H9 (cell line): ENCODE data around the gene RANGAP1. TPM values are rescaled to one million over a fixed set of nuclear protein-coding genes. Genes with fewer than 3 reads are reported as not detected.
A peak's percentile ranks its signal among the peaks of the same experiment; 100 is the strongest.

Experiments used
- DNase-seq: peaks from one replicate; pipeline ENCODE4 v3.0.0-alpha.2; 2017
- H2AFZ ChIP-seq: one replicate; pipeline ENCODE4 v1.6.1; 2013; ENCODE audit warnings: mild to moderate bottlenecking, low read length, control low read depth, moderate library complexity
- H2AK5ac ChIP-seq: 2 replicates; pipeline ENCODE4 v1.6.1; 2013; ENCODE audit warnings: low read length, control low read depth, mixed read lengths; ENCODE audit not compliant: insufficient read length
- H2BK120ac ChIP-seq: one replicate; pipeline ENCODE4 v1.6.1; 2013; ENCODE audit warnings: low read depth, mild to moderate bottlenecking, low read length, control low read depth, inconsistent platforms; ENCODE audit not compliant: poor library complexity, severe bottlenecking
- H2BK12ac ChIP-seq: 2 replicates; pipeline ENCODE4 v1.6.1; 2013; ENCODE audit warnings: low read length, control low read depth, mixed read lengths, low read depth; ENCODE audit not compliant: insufficient read length
- H2BK15ac ChIP-seq: 2 replicates; pipeline ENCODE4 v1.6.1; 2013; ENCODE audit warnings: low read depth, low read length, control low read depth
- H2BK20ac ChIP-seq: one replicate; pipeline ENCODE4 v1.6.1; 2013; ENCODE audit warnings: low read depth, mild to moderate bottlenecking, low read length, control low read depth, inconsistent platforms; ENCODE audit not compliant: poor library complexity, severe bottlenecking
- H2BK5ac ChIP-seq: 2 replicates; pipeline ENCODE4 v1.6.1; 2013; ENCODE audit warnings: low read length, control low read depth, mixed read lengths; ENCODE audit not compliant: insufficient read length
- H3K14ac ChIP-seq: 2 replicates; pipeline ENCODE4 v1.6.1; 2013; ENCODE audit warnings: low read length, control low read depth; ENCODE audit not compliant: insufficient read depth
- H3K18ac ChIP-seq: 2 replicates; pipeline ENCODE4 v1.6.1; 2013; ENCODE audit warnings: low read depth, mild to moderate bottlenecking, mixed read lengths, low read length, control low read depth; ENCODE audit not compliant: insufficient read length
- H3K23ac ChIP-seq: 2 replicates; pipeline ENCODE4 v1.6.1; 2013; ENCODE audit warnings: low read length, control low read depth, mixed read lengths, low read depth; ENCODE audit not compliant: insufficient read length
- H3K23me2 ChIP-seq: 2 replicates; pipeline ENCODE4 v1.6.1; 2013; ENCODE audit warnings: low read depth, mild to moderate bottlenecking, mixed read lengths, low read length, control low read depth; ENCODE audit not compliant: insufficient read length, poor library complexity, severe bottlenecking
- H3K27ac ChIP-seq: 2 replicates; pipeline ENCODE4 v1.5.1; 2013; ENCODE audit warnings: low read length, control low read depth, mixed read lengths, low read depth; ENCODE audit not compliant: insufficient read length
- H3K27me3 ChIP-seq: 2 replicates; pipeline ENCODE4 v1.6.1; 2013; ENCODE audit warnings: low read length, control low read depth, inconsistent platforms; ENCODE audit not compliant: insufficient read depth
- H3K4ac ChIP-seq: 2 replicates; pipeline ENCODE4 v1.6.1; 2013; ENCODE audit warnings: low read depth, mild to moderate bottlenecking, control low read depth, inconsistent platforms, low read length, moderate library complexity
- H3K4me1 ChIP-seq: 2 replicates; pipeline ENCODE4 v1.6.1; 2013; ENCODE audit warnings: low read length, control low read depth, inconsistent platforms; ENCODE audit not compliant: insufficient read depth
- H3K4me2 ChIP-seq: 2 replicates; pipeline ENCODE4 v1.6.1; 2013; ENCODE audit warnings: low read length, control low read depth, mixed read lengths; ENCODE audit not compliant: insufficient read length, insufficient read depth
- H3K56ac ChIP-seq: 2 replicates; pipeline ENCODE4 v1.6.1; 2013; ENCODE audit warnings: low read depth, mild to moderate bottlenecking, mixed read lengths, low read length, control low read depth; ENCODE audit not compliant: insufficient read length
- H3K79me1 ChIP-seq: 2 replicates; pipeline ENCODE4 v1.6.1; 2013; ENCODE audit warnings: low read depth, mild to moderate bottlenecking, moderate library complexity, low read length, control low read depth, inconsistent platforms; ENCODE audit not compliant: insufficient read depth, poor library complexity, severe bottlenecking
- H3K79me2 ChIP-seq: 2 replicates; pipeline ENCODE4 v1.6.1; 2013; ENCODE audit warnings: low read length, control low read depth, inconsistent platforms; ENCODE audit not compliant: insufficient read depth
- H3K9ac ChIP-seq: 2 replicates; pipeline ENCODE4 v1.6.1; 2013; ENCODE audit warnings: low read length, control low read depth, mixed read lengths; ENCODE audit not compliant: insufficient read length; ENCODE audit errors: extremely low read depth
- H3K9me3 ChIP-seq: one replicate; pipeline ENCODE4 v1.6.1; 2013; ENCODE audit warnings: low read depth, low read length, inconsistent platforms; ENCODE audit not compliant: control insufficient read depth
- H3T11ph ChIP-seq: one replicate; pipeline ENCODE4 v1.6.1; 2013; ENCODE audit warnings: mild to moderate bottlenecking, low read length, control low read depth, inconsistent platforms
- H4K20me1 ChIP-seq: one replicate; pipeline ENCODE4 v1.6.1; 2013; ENCODE audit not compliant: control insufficient read depth, insufficient read length, insufficient read depth
- H4K5ac ChIP-seq: 2 replicates; pipeline ENCODE4 v1.6.1; 2013; ENCODE audit warnings: low read depth, mild to moderate bottlenecking, mixed read lengths, low read length, control low read depth; ENCODE audit not compliant: insufficient read length
- H4K8ac ChIP-seq: replicated peaks from 2 replicates; pipeline ENCODE4 v1.6.1; 2013; ENCODE audit warnings: low read length, control low read depth, mixed read lengths, low read depth; ENCODE audit not compliant: insufficient read length
- H4K91ac ChIP-seq: 2 replicates; pipeline ENCODE4 v1.6.1; 2013; ENCODE audit warnings: low read depth, mild to moderate bottlenecking, moderate library complexity, mixed read lengths, low read length, control low read depth; ENCODE audit not compliant: insufficient read length
- H3K27ac Mint-ChIP-seq, 3 experiments: 2 replicates in 2 of 3; 3 replicates in 1 of 3; pipeline ENCODE4 v1.8.0; 2020 to 2021; ENCODE audit warnings: mixed read lengths in 3 of 3, mild to moderate bottlenecking in 1 of 3, moderate library complexity in 1 of 3
- H3K27me3 Mint-ChIP-seq: 2 replicates; pipeline ENCODE4 v1.8.0; 2021; ENCODE audit warnings: low read depth, mild to moderate bottlenecking, moderate library complexity, mixed read lengths
- H3K36me3 Mint-ChIP-seq, 3 experiments: 2 replicates in 2 of 3; 3 replicates in 1 of 3; pipeline ENCODE4 v1.8.0; 2020 to 2021; ENCODE audit warnings: low read depth in 3 of 3, mixed read lengths in 3 of 3; ENCODE audit not compliant: insufficient read depth in 1 of 3
- H3K4me1 Mint-ChIP-seq, 2 experiments: 2 replicates each; pipeline ENCODE4 v1.8.0; 2020; ENCODE audit warnings: mixed read lengths in 2 of 2
- H3K4me3 Mint-ChIP-seq, 2 experiments: 2 replicates in 1 of 2; 3 replicates in 1 of 2; pipeline ENCODE4 v1.8.0; 2020 to 2021; ENCODE audit warnings: mild to moderate bottlenecking in 2 of 2, mixed read lengths in 2 of 2, moderate library complexity in 1 of 2
- H3K9me3 Mint-ChIP-seq, 2 experiments: 2 replicates in 1 of 2; 3 replicates in 1 of 2; pipeline ENCODE4 v1.8.0; 2020; ENCODE audit warnings: mild to moderate bottlenecking in 2 of 2, mixed read lengths in 2 of 2, moderate library complexity in 1 of 2
- WGBS: extraction: QIAGEN DNeasy Blood & Tissue Kit; methylation state at CpG from one replicate; pipeline ENCODE4 v1.1.7; 2013; ENCODE audit warnings: missing lambda C conversion rate, low lambda C conversion rate, mixed read lengths; ENCODE audit not compliant: insufficient read length; ENCODE audit errors: extremely low coverage; 5-methylcytosine and 5-hydroxymethylcytosine counted together
- total RNA-seq: library from RNA; stranded (reverse); gene quantifications from 2 replicates; pipeline ENCODE4 v1.2.1, GENCODE V29; 2021
- TF ChIP-seq, protein P1 (sequence below): fragments of 200-600 bp; sonication (generic); conservative IDR thresholded peaks from 3 replicates; pipeline ENCODE4 v1.8.0; 2021; ENCODE audit warnings: antibody characterized with exemption, mild to moderate bottlenecking

The RANGAP1 gene
- total RNA-seq, 1 experiment from 2014 or later = 130 TPM

DNA sequence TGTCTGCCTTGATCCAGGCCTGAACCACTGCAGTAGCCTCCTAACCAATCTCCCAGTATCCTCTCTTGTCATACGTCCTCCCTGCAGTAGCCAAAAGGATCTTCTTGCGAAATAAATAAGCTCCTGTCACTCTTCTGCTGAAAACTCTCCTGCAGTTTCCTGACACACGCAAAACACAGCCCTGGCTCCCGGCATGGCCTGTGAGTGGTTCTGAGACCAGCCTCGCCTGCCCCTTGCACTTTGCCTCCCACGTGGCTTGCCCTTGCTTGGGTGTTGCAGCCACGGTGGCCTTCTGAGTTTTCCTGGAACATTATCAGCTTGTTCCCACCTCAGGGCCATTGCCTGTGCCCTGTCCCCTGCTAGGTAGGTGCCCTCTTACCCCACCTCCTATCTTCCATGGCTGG, 22.6 kb upstream of the RANGAP1 start:
- H3K9ac ChIP-seq = no peak overlapping the region
- no peak overlapping the region for H2BK20ac ChIP-seq
- no peak overlapping the region for H3K14ac ChIP-seq
- H4K20me1 ChIP-seq = no peaks in the 10 kb centered on the region
- H4K91ac ChIP-seq = no peak overlapping the region
- TF ChIP-seq, protein P1, sequence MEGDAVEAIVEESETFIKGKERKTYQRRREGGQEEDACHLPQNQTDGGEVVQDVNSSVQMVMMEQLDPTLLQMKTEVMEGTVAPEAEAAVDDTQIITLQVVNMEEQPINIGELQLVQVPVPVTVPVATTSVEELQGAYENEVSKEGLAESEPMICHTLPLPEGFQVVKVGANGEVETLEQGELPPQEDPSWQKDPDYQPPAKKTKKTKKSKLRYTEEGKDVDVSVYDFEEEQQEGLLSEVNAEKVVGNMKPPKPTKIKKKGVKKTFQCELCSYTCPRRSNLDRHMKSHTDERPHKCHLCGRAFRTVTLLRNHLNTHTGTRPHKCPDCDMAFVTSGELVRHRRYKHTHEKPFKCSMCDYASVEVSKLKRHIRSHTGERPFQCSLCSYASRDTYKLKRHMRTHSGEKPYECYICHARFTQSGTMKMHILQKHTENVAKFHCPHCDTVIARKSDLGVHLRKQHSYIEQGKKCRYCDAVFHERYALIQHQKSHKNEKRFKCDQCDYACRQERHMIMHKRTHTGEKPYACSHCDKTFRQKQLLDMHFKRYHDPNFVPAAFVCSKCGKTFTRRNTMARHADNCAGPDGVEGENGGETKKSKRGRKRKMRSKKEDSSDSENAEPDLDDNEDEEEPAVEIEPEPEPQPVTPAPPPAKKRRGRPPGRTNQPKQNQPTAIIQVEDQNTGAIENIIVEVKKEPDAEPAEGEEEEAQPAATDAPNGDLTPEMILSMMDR = no peak
- no peak overlapping the region for H3K4me3 Mint-ChIP-seq
- peaks cover 4% of the 10 kb centered on the region; the same call in 1 of the 2 replicates for H3K4me1 ChIP-seq
- no peak overlapping the region for H2BK12ac ChIP-seq
- H3K79me2 ChIP-seq = peaks cover 18% of the 10 kb centered on the region; the same call in 1 of the 2 replicates
- WGBS = no CpG with 5 or more reads among the region's 7 CpGs
- no peaks in the 10 kb centered on the region for H3K27me3 ChIP-seq
- H3K23me2 ChIP-seq = no peaks in the 10 kb centered on the region
- H2BK120ac ChIP-seq = no peak overlapping the region
- H3K4ac ChIP-seq = no peak overlapping the region
- no peak overlapping the region for H2AFZ ChIP-seq
- no peak for DNase-seq
- no peaks in the 10 kb centered on the region for H3K9me3 ChIP-seq
- H3K23ac ChIP-seq = no peak overlapping the region
- H3K4me1 Mint-ChIP-seq = peaks cover 23 to 28% of the 10 kb centered on the region in 2 experiments
- H2BK15ac ChIP-seq = no peak overlapping the region
- peak overlapping the region in 1 of 3 experiments; percentile 62; a peak in 3 of 7 replicates for H3K27ac Mint-ChIP-seq
- H3K56ac ChIP-seq = no peak overlapping the region
- no peak overlapping the region for H3K27ac ChIP-seq
- H4K5ac ChIP-seq = no peak overlapping the region
- no peak overlapping the region for H2AK5ac ChIP-seq
- no peak overlapping the region for H3K18ac ChIP-seq
- H3K79me1 ChIP-seq = peaks cover 4% of the 10 kb centered on the region
- no peak overlapping the region for H3K4me2 ChIP-seq
- H3K9me3 Mint-ChIP-seq = no peaks in the 10 kb centered on the region; a peak in 1 of 5 replicates
- H2BK5ac ChIP-seq = no peak overlapping the region
- H3T11ph ChIP-seq = no peak overlapping the region
- no peaks in the 10 kb centered on the region for H3K27me3 Mint-ChIP-seq
- H4K8ac ChIP-seq = no peak overlapping the region
- H3K36me3 Mint-ChIP-seq = peaks cover 4 to 41% (median 35%) of the 10 kb centered on the region in 3 experiments; a peak in 6 of 7 replicates
